ENCODE results near the gene COL23A1.
"Not testable (repeated sequence)": the region's sequence is repeated elsewhere in the genome, so short reads cannot be mapped to it uniquely, and the experiment has no call there.

Gene COL23A1

DNA sequence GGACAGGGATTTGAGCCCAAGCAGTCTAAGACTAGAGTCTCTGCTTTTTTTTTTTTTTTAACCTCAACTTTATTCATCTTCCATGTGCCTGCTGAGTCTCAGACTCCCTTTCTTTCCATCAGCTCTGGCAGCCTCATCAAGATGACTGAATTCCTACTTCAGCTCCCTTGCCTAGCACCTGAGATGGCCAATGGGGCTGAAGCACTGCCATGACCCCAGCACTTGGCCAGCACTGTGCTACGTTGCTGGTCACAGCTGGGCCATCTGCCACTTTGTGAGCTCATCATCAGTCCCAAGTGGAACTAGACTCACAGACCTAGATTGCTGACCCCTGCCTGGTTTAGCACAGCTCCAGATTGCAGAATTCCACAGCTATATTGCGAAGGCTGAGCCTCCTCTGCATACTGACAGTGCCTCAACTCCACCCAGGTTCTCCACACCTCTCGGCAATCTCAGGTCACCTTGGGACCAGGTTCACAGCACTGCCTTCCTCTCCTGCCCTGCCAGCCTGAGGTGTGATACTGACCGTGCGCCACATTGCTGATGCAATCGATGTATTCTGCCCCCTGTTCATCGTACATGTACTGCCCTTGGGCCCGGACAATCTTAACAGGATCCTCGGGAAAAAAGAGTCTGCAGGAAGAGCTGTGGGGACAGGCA is 359.2 kb downstream of the COL23A1 start:
- no peak for DNase-seq (ENCODE audit: low read depth, low spot score)

DNA sequence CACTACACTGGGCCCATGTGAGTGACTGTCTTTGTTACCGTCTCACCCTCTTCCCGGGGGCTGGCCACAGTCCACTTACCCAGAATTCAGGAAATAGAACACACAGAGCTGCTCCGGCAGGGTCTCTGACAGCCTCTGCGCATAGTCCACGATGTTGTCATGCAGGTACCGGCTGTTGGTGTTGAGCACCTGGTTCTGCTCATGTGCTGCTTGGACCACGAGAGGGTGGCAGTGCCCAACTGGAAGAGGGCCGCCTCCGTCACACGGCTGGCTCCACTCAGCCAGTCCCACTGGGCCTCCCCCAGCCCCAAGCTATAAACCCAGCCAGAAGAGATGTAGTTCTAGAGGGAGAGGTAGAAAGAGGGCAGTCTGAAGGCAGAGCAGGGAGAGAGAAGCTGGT is 360.3 kb downstream of the COL23A1 start:
- no peak for DNase-seq (ENCODE audit: low read depth, low spot score)

DNA sequence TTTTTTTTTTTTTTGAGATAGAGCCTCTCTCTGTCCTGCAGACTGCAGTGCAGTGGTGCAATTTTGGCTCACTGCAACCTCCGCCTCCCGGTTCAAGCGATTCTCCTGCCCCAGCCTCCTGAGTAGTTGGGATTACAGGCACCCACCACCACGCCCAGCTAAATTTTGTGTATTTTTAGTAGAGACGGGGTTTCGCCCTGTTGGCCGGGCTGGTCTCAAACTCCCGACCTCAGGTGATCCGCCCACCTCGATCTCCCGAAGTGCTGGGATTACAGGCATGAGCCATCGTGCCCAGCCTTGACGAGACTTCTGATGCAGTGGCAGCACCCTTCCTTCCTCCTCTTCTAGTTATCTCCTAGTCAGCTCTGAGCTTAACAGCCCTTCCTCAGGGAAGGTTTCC is 361.1 kb downstream of the COL23A1 start:
- DNase-seq (ENCODE audit: low read depth, low spot score) = not testable (repeated sequence)

- DNase-seq (ENCODE audit: low read depth, low spot score) = no peak
Measured at GRCh38 chr5:178228609-178229008, 361.6 kb downstream of the COL23A1 start.

DNA sequence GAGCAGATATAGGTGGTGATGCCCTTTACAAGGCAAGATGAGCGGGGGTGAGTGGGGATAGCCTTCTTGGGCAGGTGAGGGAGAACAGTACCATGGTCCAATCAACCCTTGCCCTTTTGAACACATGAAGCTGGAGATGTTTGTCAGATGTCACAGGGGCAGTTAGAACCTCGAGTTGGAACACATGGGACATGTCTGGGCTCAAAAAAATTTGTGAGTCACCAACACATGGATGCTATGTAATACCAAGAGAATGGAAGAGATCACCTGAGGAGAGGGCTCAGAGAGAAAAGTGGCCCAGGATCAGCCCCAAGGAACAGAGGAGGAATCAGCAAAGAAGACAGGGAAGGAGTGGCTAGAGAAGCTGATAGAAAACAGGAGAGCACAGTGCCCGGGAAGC is 362.3 kb downstream of the COL23A1 start:
- no peak for DNase-seq (ENCODE audit: low read depth, low spot score)

DNA sequence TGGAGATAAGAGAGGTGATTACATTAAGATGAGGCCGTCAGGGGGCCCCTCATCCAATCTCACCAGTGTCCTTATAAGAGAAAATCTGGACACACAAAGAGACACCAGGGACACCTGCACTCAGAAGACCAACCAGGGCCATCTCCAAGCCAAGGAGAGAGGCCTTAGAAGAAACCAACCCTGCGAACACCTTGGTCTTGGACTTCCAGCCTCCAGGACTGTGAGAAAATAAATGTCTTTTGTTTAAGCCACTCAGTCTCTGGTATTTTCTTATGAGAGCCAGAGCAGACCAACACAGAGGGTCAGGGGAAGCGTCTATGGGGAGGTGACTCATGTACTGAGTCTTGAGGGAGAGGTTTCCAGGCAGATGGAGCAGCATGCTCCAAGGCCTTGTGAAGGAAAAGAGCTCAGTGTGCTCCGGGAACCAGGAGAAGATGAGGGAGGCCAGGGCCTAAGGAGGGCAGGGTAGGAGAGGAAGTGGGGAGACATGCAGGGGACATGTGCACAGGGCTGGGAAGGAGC is 363.0 kb downstream of the COL23A1 start:
- no peak for DNase-seq (ENCODE audit: low read depth, low spot score)

DNA sequence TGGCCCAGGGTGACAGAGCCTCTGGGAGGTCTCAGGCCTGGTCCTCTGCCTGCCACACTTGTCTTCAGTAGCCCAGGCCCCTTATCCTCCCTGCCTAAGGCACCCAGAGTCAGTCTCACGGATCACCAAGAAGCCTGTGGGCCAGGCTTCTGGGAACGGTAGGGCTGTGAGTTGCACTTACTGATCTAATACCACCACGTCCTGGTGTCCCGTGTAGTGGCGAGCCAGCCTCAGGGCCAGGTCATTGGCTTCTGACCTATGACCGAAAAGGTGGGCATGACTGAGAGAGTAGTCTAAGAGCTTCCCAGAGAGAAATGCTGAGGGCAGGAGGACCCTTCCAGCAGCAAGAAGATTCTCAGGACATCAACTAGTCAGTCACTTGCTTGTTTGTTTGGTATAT is 365.0 kb downstream of the COL23A1 start:
- no peak for DNase-seq (ENCODE audit: low read depth, low spot score)

DNA sequence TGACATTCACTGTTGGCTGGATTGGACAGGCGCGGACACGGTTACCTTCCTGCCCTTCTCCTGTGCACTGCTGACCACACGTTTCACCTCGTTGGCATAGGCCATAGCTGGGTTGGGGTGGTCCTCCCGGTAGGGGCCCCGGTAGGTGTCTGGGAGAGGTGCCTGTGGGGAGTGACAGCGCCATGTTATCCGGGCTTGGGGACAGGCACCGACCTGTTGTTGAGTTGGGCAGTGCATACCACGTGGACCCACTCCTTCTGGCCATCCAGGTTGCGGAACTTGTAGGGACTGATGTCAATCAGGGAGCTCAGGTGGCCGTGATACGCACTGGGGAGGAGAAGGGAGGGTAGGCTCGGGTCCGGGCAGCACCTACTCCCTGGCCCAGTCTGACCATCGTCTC is 365.8 kb downstream of the COL23A1 start:
- no peak for DNase-seq (ENCODE audit: low read depth, low spot score)

DNA sequence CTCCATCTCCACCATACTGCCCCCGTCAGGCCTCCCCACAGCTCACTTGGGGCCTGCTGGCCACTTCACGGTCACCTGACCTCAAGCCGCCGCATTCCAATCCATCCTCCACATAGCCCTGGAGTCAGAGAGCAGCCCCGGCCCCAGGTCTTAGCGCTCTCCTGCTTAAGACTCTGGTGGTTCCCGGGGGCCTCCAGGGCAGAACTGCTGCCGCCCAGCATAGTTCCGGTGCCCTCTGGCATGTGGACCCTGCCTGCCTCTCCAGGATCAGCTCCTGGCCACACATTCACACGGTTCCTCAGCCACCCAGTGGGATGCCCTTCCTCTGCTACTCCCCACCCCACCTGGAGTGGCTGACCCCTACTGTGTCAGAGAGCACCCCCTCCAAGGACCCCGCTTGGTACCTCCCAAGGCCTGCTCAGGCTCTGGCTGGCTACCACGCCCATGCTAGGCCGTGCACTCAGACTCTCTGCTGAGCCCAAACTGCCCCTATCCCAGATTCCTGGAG is 366.3 kb downstream of the COL23A1 start:
- no peak for DNase-seq (ENCODE audit: low read depth, low spot score)

DNA sequence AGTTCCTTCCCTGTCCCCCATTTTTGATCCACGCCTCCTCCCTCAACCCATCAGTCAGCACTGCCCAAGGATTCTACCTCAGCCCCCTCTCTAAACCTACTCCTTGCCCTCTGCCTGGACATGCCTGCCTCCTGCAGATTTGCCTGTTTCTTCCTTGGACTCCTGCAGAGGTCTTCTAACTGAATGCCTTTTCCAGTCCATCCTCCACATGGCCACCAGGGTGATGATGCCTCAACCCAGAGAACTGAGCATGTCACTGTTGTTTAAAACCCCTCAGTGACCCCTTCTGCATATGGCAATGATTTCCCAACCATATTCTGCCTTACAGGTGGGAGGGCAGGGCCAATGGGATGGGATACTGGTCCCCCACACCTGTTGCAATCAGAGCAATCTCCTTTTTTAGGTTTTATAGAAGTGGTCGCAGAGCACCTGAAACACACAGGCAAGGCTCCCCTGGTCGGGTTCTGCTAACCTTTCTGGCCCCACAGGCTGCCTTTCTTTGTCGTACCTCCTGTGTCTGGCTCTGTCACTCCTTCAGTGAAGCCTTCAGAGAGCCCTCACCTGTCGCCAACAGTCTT is 366.9 kb downstream of the COL23A1 start:
- no peak for DNase-seq (ENCODE audit: low read depth, low spot score)

- DNase-seq (ENCODE audit: low read depth, low spot score) = no peak
Measured at GRCh38 chr5:178222292-178222691, 367.9 kb downstream of the COL23A1 start.

- DNase-seq (ENCODE audit: low read depth, low spot score) = no peak
Measured at GRCh38 chr5:178221853-178222252, 368.3 kb downstream of the COL23A1 start.

DNA sequence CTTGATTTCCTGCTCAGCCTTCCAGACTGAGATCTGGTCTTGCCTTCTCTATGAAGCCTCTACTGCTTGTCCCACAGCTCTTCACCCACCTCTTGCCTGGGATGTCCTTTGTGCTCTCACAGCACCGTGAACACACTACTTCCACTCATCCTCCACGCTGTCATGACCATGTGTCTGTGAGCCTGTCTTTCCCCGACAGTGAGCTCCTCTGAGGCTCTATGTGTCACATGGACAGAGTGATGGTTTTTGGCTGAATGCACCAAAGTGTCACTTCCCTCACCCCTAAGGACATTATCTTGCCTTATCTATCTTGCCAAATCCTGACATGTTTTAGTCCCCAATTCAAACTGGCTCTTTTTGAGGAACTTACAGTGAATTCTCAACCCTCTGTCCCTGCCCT is 368.9 kb downstream of the COL23A1 start:
- DNase-seq (ENCODE audit: low read depth, low spot score) = no peak

DNA sequence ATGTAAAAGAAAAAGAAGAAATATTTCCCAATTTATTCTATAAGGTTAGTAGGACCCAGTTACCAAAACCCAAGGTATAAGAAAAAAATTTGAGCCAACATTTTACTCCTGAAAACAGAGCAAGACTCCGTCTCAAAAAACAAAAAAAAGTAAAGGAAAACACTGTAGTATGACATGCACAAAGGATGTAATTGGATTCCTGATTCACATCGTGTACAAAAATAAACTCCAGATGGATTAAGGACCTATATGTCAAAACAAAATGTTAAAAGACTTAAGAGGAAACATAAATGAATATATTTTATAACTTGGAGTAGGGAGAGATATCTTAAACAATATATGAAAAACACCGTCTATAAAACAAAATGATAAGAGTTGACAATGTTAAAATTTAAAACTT is 371.4 kb downstream of the COL23A1 start:
- DNase-seq (ENCODE audit: low read depth, low spot score) = no peak

DNA sequence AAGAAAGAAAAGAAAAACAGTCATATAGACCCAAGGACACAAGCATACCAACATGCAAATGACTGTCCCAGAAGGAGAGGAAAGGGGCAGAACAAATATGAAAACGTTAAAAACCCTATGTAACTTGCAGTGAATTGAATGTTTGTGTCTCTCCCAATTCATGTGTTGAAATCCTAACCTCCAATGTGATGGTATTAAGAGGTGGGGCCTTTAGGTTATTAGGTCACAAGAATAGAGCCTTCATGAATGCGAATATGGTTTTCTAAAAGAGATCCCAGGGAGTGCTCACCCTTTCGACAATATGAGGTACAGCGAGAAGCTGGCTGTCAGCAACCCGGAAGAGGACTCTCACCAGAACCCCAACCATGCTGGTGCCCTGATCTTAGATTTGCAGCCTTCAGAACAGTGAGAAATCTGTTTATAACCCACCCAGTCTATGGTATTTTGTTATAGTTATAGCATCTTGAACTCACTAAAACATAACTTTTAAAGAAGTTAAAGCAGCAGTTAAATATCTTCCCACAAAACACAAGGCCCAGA is 371.9 kb downstream of the COL23A1 start:
- no peak for DNase-seq (ENCODE audit: low read depth, low spot score)

- no peak for DNase-seq (ENCODE audit: low read depth, low spot score)
Measured at GRCh38 chr5:178216779-178217178, 373.4 kb downstream of the COL23A1 start.

DNA sequence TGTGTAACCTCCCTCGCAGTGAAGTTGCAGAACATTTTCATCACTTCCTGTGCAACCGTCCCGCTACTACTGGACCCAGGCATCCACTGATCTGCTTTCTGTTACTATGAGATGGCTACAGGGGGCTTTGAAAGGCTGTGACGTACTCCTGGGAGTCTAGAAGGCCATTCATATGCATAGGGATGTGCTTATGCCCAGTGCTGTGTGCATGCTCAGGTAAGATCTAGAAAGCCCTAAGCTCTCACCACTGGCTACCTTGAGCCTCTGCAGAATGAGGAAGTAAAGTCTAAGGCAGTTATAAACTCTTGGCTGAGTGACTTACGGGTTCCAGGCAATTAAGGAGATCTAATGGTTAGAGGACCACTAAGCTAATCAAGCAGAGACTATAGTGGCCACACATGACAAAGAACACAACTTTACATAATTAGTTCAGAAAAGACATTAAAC is 374.1 kb downstream of the COL23A1 start:
- no peak for DNase-seq (ENCODE audit: low read depth, low spot score)

GRCh38 chr5:178215280-178216002 is 374.8 kb downstream of the COL23A1 start:
- DNase-seq (ENCODE audit: low read depth, low spot score) = no peak

DNA sequence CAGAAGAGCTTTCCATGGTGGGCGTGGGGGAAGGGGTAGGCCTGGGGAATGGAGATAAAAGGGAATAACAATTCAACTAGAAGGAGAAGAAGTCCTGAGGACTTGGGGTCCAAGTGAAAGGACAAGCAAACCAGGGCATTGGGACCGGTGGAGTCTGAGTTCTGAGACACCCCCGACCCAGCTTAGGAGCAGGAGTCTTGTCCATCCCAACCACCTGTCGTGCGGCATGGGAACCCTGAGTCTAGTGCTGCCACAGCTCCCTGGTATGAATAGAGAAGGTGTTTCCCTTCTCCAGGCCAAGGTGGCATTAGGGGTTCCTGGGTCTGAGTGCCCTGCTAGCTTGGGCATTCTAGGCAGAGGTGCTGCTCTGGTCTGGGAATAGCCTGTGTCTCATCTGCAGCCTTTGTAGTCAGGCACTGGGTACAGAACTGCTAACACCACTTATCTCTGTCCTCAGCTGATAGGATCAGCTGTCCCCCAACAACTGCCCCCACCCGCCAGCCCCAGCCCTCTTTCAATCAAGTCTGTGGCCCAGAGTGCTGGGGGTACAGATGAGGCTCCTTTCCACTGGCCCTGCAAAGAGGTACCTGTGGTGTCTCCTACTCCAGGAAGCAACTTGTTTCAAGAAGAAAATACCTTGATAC is 375.9 kb downstream of the COL23A1 start:
- DNase-seq (ENCODE audit: low read depth, low spot score) = no peak

- DNase-seq (ENCODE audit: low read depth, low spot score) = no peak
Measured at GRCh38 chr5:178213748-178214151, 376.4 kb downstream of the COL23A1 start.

DNA sequence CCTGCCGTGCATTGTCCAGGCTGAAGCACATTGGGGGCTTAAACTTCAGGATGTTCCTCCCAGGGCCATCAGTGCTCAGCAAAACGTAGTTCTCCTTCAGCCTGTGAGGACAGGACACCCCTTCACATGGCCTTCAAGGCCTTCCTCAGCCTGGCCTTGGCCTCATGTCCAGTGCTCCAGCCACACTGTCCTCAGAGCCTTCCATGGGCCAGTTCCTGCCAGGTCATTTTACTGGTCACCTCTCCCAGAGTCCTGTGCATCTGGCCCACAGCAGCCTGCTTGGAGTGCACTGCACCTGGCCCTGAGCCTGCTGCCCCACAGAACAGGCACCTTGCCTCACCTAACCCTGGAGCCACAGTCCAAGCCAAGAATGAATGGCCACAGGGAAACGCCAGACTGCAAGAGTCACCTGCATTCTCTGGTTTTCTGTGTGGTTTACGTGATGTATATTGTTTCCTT is 377.2 kb downstream of the COL23A1 start:
- DNase-seq (ENCODE audit: low read depth, low spot score) = no peak

Data from smooth muscle cell of the brain vasculature (primary cell).